DMS 273 (cell line): ENCODE measurements around the gene EIF5.

ENCODE experiments used
- DNase-seq: peaks from one replicate; lab custom pipeline; 2025; ENCODE audit not compliant: unreplicated experiment; lab: John Stamatoyannopoulos, UW

The EIF5 gene

GRCh38 chr14:103392106-103392505, 58.1 kb downstream of the EIF5 start:
- no peak for DNase-seq

- DNase-seq = no peak
Measured at GRCh38 chr14:103392572-103392971, 58.5 kb downstream of the EIF5 start.

GRCh38 chr14:103393070-103393469, 59.0 kb downstream of the EIF5 start:
- DNase-seq = no peak

GRCh38 chr14:103393676-103394626, 59.9 kb downstream of the EIF5 start:
- DNase-seq = peak; percentile 47
